OCI-LY1 (cell line): ENCODE data around the gene XPA.
A peak's percentile ranks its signal among the peaks of the same experiment; 100 is the strongest.

ENCODE experiments used
- H2AFZ ChIP-seq: fragments of 200-600 bp; sonication (generic), shearing (Covaris generic); 2 replicates; pipeline ENCODE4 v1.6.0; 2014; ENCODE audit warnings: antibody characterized with exemption, mild to moderate bottlenecking, low read length
- H3F3A ChIP-seq: fragments of 200-600 bp; sonication (generic), shearing (Covaris generic); 2 replicates; pipeline ENCODE4 v1.6.0; 2014; ENCODE audit warnings: mild to moderate bottlenecking, antibody characterized with exemption, low read length, moderate library complexity; ENCODE audit not compliant: insufficient read depth
- H3K27ac ChIP-seq: fragments of 200-600 bp; sonication (generic); 2 replicates; pipeline ENCODE4 v1.5.1; 2014; ENCODE audit warnings: low read length, mixed run types, mild to moderate bottlenecking, low read depth; ENCODE audit not compliant: poor library complexity, severe bottlenecking
- H3K27me3 ChIP-seq: fragments of 200-600 bp; sonication (generic); 2 replicates; pipeline ENCODE4 v1.6.0; 2014; ENCODE audit warnings: antibody characterized with exemption, mild to moderate bottlenecking, low read length, moderate library complexity; ENCODE audit not compliant: insufficient read depth
- H3K36me3 ChIP-seq: fragments of 200-600 bp; sonication (generic); 2 replicates; pipeline ENCODE4 v1.6.1; 2014; ENCODE audit warnings: mild to moderate bottlenecking, antibody characterized with exemption, low read length, moderate library complexity, mixed read lengths; ENCODE audit not compliant: insufficient read depth
- H3K4me1 ChIP-seq: fragments of 200-600 bp; sonication (generic); 2 replicates; pipeline ENCODE4 v1.5.1; 2014; ENCODE audit warnings: mild to moderate bottlenecking, low read length, moderate library complexity; ENCODE audit not compliant: insufficient read depth, severe bottlenecking
- H3K4me2 ChIP-seq: fragments of 200-600 bp; sonication (generic), shearing (Covaris generic); 2 replicates; pipeline ENCODE4 v1.6.1; 2014; ENCODE audit warnings: low read length
- H3K4me3 ChIP-seq: fragments of 200-600 bp; sonication (generic); 2 replicates; pipeline ENCODE4 v1.5.1; 2014; ENCODE audit warnings: low read length, low read depth, mild to moderate bottlenecking, mixed read lengths; ENCODE audit not compliant: poor library complexity, severe bottlenecking
- H3K79me2 ChIP-seq: fragments of 200-600 bp; shearing (Covaris generic); 2 replicates; pipeline ENCODE4 v1.6.1; 2016; ENCODE audit warnings: mixed run types, low read length, mixed read lengths; ENCODE audit not compliant: insufficient read depth
- H3K9ac ChIP-seq: fragments of 200-600 bp; sonication (generic), shearing (Covaris generic); 2 replicates; pipeline ENCODE4 v1.6.1; 2014; ENCODE audit warnings: mild to moderate bottlenecking, low read length, mixed read lengths
- H3K9me2 ChIP-seq: fragments of 200-600 bp; sonication (generic), shearing (Covaris generic); 2 replicates; pipeline ENCODE4 v1.6.1; 2014; ENCODE audit warnings: low read depth, mild to moderate bottlenecking, low read length, mixed read lengths
- H3K9me3 ChIP-seq: fragments of 200-600 bp; shearing (Covaris generic); 2 replicates; pipeline ENCODE4 v1.6.1; 2014; ENCODE audit warnings: low read length, mixed read lengths
- H4K20me1 ChIP-seq: fragments of 200-600 bp; sonication (generic), shearing (Covaris generic); 2 replicates; pipeline ENCODE4 v1.6.0; 2016; ENCODE audit warnings: mild to moderate bottlenecking, low read length; ENCODE audit not compliant: insufficient read depth
- EZH2 ChIP-seq: fragments of 200-600 bp; sonication (generic), shearing (Covaris generic); IDR thresholded peaks from 2 replicates; pipeline ENCODE4 v1.8.0; 2017; ENCODE audit warnings: borderline replicate concordance, mixed run types, mild to moderate bottlenecking, antibody characterized with exemption, low read length, moderate library complexity, mixed read lengths
- TF ChIP-seq, protein P1 (sequence below): fragments of 200-600 bp; sonication (generic), shearing (Covaris generic); IDR thresholded peaks from 2 replicates; pipeline ENCODE4 v1.5.1; 2017; ENCODE audit warnings: mild to moderate bottlenecking, antibody characterized with exemption, low read length, moderate library complexity, mixed read lengths

The XPA gene

DNA sequence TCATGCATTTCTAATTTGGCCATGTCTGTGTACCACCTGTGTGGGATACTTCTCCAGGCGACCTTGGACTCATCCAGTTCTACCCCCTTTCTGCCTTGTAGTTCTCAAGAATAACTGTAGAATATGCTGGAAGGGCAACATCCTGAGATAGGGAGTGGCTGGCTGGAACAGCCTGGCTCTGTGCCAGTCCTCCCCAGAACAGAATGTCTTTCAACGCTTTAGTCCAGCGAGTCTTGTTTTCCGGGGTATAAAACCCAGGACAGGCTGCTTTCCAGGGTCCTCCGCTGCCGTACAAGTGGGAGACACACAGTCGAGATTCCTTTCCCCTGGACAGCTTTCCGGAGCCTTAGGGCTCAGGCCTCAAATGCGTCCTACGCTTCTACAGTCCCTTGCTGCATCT, 45.4 kb upstream of the XPA start:
- H3K9ac ChIP-seq = no peak overlapping the region
- H3K79me2 ChIP-seq = no peaks in the 10 kb centered on the region
- H3K27ac ChIP-seq = no peak overlapping the region
- H3K36me3 ChIP-seq = no peaks in the 10 kb centered on the region
- no peaks in the 10 kb centered on the region for H3K9me2 ChIP-seq
- no peaks in the 10 kb centered on the region for H3K27me3 ChIP-seq
- H3K4me2 ChIP-seq = no peak overlapping the region
- no peaks in the 10 kb centered on the region for H4K20me1 ChIP-seq
- TF ChIP-seq, protein P1, sequence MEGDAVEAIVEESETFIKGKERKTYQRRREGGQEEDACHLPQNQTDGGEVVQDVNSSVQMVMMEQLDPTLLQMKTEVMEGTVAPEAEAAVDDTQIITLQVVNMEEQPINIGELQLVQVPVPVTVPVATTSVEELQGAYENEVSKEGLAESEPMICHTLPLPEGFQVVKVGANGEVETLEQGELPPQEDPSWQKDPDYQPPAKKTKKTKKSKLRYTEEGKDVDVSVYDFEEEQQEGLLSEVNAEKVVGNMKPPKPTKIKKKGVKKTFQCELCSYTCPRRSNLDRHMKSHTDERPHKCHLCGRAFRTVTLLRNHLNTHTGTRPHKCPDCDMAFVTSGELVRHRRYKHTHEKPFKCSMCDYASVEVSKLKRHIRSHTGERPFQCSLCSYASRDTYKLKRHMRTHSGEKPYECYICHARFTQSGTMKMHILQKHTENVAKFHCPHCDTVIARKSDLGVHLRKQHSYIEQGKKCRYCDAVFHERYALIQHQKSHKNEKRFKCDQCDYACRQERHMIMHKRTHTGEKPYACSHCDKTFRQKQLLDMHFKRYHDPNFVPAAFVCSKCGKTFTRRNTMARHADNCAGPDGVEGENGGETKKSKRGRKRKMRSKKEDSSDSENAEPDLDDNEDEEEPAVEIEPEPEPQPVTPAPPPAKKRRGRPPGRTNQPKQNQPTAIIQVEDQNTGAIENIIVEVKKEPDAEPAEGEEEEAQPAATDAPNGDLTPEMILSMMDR = no peak
- TF ChIP-seq EZH2 = no peak
- no peaks in the 10 kb centered on the region for H3K9me3 ChIP-seq
- H3F3A ChIP-seq = no peaks in the 10 kb centered on the region
- no peaks in the 10 kb centered on the region for H3K4me1 ChIP-seq
- H2AFZ ChIP-seq = no peak overlapping the region
- no peak overlapping the region for H3K4me3 ChIP-seq

DNA sequence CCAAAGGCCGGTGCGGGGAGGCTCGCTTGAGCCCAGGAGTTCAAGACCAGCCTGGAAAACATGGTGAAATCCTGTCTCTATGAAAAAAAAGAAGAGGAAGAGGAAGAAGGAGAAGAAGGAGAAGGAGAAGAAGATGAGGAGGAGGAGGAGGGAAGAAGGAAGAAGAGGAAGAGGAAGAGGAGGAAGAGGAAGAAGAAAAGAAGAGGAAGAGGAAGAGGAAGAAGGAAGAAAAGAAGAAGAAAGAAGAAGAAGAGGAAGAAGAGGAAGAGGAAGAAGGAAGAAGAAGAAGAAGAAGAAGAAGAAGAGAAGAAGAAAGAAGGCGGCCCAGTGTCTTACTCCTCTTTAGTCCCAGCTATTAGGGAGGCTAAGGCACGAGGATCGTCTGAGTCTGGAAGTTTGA, 44.8 kb upstream of the XPA start:
- H3K9ac ChIP-seq = no peak overlapping the region
- no peaks in the 10 kb centered on the region for H3K27me3 ChIP-seq
- H3K9me3 ChIP-seq = no peaks in the 10 kb centered on the region
- no peak overlapping the region for H3K27ac ChIP-seq
- H2AFZ ChIP-seq = no peak overlapping the region
- no peaks in the 10 kb centered on the region for H3K9me2 ChIP-seq
- no peaks in the 10 kb centered on the region for H3F3A ChIP-seq
- no peak overlapping the region for H3K4me2 ChIP-seq
- no peaks in the 10 kb centered on the region for H4K20me1 ChIP-seq
- TF ChIP-seq, protein P1 = no peak
- TF ChIP-seq EZH2 = no peak
- no peak overlapping the region for H3K4me3 ChIP-seq
- no peaks in the 10 kb centered on the region for H3K36me3 ChIP-seq
- no peaks in the 10 kb centered on the region for H3K79me2 ChIP-seq
- no peaks in the 10 kb centered on the region for H3K4me1 ChIP-seq

DNA sequence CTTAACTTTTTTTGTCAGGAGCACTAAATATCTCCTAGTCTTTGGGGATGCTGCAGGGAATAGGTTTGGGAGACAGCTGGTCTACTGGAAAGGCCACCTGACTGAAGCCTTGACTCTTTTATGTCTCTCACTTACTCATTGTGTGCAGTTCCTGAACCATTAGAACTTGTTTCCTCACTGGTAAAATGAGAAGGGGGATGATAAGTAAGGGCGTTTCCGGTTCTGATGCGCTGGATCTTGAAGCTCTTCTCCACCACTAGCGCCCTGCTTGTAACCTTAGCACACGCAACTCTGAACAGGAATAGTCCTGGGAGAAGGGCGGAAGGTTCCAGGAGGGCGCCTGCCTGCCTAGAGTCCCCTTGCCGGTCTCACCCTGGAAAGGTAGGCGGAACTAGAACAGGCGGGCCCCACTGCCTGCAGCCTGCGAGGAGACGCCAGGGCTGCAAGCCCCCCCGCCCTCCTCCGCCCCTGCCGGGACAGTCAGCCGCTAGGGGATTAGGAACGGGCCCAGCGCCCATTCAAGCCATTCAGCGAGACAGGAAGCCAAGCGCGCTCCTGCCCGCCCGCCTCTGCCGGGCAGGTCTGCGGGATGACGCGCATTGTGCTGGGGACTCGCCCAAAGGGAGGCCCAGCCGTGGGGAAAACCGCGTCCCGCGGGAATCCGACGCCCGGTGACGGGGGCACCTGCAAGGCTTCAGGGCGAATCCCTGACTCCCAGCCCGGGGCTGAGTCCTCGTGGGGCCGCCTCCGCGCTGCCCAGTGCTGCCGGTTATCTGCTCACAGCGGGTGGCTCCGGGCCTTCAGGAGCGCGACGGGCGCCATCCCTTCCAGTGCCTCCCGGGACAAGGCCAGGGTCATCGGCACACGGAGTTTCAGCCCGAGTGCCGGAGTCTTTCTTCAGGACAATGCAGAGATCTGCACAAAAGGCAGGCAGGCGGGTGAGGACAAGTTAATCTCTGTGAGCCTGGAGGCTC, 44.0 kb upstream of the XPA start:
- Histone ChIP-seq H3K79me2 (no peaks in the 10 kb centered on the region), H3K9me2 (no peaks in the 10 kb centered on the region), H3F3A (no peaks in the 10 kb centered on the region), H3K36me3 (no peaks in the 10 kb centered on the region), H3K9me3 (no peaks in the 10 kb centered on the region), H3K4me1 (no peaks in the 10 kb centered on the region), H3K4me3 (peak overlapping the region; percentile 33), H3K27ac (no peak overlapping the region), H4K20me1 (no peaks in the 10 kb centered on the region), H3K9ac (no peak overlapping the region), H3K27me3 (no peaks in the 10 kb centered on the region), H2AFZ (no peak overlapping the region), H3K4me2 (peak overlapping the region; percentile 26; the same call in 1 of the 2 replicates)
- TF ChIP-seq EZH2 = no peak
- TF ChIP-seq, protein P1 = no peak
